Measurements from ENCODE around the gene BATF2.

BATF2 gene

DNA sequence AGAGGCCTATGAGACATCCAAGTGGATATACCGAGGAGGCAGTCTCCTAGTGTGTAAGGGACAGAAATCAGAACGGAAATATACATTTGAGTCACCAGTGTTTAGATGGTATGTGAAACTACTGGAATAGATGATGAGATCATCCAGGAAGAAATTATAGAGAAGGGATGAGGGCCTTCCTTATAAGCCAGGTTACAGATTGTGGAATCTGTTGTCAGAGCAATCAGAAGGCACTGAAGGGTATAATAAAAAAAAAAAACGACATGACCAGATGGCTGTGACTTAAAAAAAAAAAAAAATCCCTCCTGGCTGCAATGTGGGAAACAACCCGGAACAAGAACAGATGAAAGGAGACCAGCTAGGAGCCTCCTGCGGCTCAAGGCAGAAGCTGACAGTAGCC, 27.6 kb downstream of the BATF2 start:
- DNase-seq (ENCODE audit: low read depth in 3 of 3), result no peak

DNA sequence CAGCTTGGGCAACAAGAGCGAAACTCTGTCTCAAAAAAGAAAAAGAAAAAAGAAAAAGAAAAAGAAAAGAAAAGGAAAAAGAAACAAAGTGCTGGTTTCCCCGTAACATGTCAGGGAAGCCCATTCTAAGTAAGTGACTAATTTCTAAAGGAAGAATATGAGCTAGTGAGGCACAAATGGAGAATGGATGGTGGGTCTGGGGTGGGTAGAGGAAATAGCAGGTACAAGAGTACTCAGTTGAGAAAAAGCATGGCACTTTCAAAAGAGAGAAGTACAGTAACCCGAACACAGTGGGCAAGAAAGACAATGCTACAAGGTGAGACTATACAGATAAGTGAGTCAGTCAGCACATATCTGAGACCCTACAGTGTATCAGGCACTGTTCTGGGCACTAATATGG, 29.4 kb downstream of the BATF2 start:
- no peak for DNase-seq (ENCODE audit: low read depth in 3 of 3)

DNA sequence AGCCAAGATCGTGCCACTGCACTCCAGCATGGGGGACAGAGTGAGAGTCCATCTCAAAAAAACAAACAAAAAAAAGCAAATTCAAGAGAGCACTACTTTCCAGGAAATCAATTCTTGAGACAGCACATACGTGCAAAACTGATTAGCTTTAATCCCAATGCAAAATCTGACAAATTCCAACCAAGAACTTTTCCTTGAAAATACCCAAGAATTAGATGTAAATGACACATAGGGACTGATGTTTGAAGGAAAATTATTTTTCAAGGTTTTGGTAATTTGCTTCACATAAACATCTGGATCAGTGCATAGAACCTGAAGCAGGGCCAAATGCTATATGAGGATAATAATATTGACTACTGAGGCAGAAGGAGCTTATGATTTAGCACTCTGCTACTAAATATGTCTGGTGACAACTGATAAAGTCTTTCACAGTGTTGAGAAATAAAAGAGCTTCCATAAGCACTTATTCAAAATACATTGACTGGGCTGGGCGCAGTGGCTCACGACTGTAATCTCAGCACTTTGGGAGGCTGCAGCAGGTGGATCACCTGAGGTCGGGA, 33.6 kb downstream of the BATF2 start:
- DNase-seq (ENCODE audit: low read depth in 3 of 3), result no peak

DNA sequence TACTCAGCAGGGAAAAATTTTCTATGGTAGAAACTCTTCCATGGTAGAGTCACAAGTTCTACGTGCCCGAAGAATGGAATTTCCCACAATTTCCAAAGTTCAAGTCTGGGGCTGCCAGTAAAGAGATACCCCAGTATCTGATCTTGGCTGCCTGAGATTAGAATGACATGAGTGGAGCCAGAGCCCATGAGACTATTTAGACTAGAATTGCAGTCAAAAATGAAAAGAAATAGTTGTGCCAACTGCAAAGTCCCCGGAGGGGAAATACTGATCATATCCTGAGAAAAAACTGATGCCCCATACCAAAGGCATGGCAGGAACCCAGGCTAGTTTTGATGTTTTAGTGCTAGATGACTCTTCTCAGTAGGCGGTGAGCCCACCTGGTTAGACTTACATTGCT, 36.1 kb downstream of the BATF2 start:
- no peak for DNase-seq (ENCODE audit: low read depth in 3 of 3)

- DNase-seq (ENCODE audit: low read depth in 3 of 3), result no peak
Measured at GRCh38 chr11:64959498-64959897, 37.3 kb downstream of the BATF2 start.

- DNase-seq (ENCODE audit: low read depth in 3 of 3), result no peak
Measured at GRCh38 chr11:64954201-64954600, 42.6 kb downstream of the BATF2 start.

DNA sequence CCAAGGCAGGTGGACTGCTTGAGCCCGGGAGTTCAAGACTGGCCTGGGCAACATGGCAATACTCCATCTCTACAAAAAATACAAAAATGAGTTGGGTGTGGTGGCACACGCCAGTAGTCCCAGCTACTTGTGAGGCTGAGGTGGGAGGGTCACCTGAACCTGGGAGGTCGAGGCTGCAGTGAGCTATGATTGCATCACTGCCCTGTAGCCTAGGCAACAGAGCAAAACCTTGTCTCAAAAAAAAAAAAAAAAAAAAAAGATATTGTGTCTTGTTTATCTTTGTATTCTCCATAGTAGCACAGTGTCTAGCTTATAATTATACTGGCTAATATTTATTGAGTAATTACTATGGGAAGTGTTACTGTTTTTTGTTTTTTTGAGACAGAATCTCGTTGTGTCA, 45.2 kb downstream of the BATF2 start:
- DNase-seq (ENCODE audit: low read depth in 3 of 3), result no peak

GRCh38 chr11:64947208-64947814, 49.5 kb downstream of the BATF2 start:
- DNase-seq (ENCODE audit: low read depth in 3 of 3), result no peak
